ENCODE results near the gene MCM8.

The MCM8 gene

GRCh38 chr20:5935384-5935783, 15.1 kb upstream of the MCM8 start:
- no peak for TF ChIP-seq CTCF (IDR thresholded peaks at IDR 0.05; ENCODE audit: unreplicated experiment in 3 of 3)
- Mint-ChIP-seq H3K4me3 (no peak overlapping the region), H3K4me1 (no peaks in the 10 kb centered on the region), H3K27ac (no peak overlapping the region), H3K27me3 (ENCODE audit: low read depth) (peaks cover 5% of the 10 kb centered on the region), H3K9me3 (no peaks in the 10 kb centered on the region), H3K36me3 (ENCODE audit: low read depth) (peaks cover 8% of the 10 kb centered on the region)

GRCh38 chr20:5936238-5936637, 14.2 kb upstream of the MCM8 start:
- TF ChIP-seq CTCF (IDR thresholded peaks at IDR 0.05; ENCODE audit: unreplicated experiment in 3 of 3), result no peak
- peaks cover 8% of the 10 kb centered on the region for H3K36me3 Mint-ChIP-seq (ENCODE audit: low read depth)
- H3K4me3 Mint-ChIP-seq, result no peak overlapping the region
- no peaks in the 10 kb centered on the region for H3K4me1 Mint-ChIP-seq
- no peaks in the 10 kb centered on the region for H3K9me3 Mint-ChIP-seq
- no peak overlapping the region for H3K27ac Mint-ChIP-seq
- peaks cover under 1% of the 10 kb centered on the region for H3K27me3 Mint-ChIP-seq (ENCODE audit: low read depth)

- H3K9me3 Mint-ChIP-seq, result no peaks in the 10 kb centered on the region
- H3K4me3 Mint-ChIP-seq, result no peak overlapping the region
- H3K4me1 Mint-ChIP-seq, result no peaks in the 10 kb centered on the region
- no peaks in the 10 kb centered on the region for H3K27me3 Mint-ChIP-seq (ENCODE audit: low read depth)
- no peak for TF ChIP-seq CTCF (IDR thresholded peaks at IDR 0.05; ENCODE audit: unreplicated experiment in 3 of 3)
- H3K36me3 Mint-ChIP-seq (ENCODE audit: low read depth), result peaks cover 28% of the 10 kb centered on the region
- no peak overlapping the region for H3K27ac Mint-ChIP-seq
Observed at GRCh38 chr20:5938456-5939029, 11.9 kb upstream of the MCM8 start.

GRCh38 chr20:5945963-5946362, 4.5 kb upstream of the MCM8 start:
- Mint-ChIP-seq H3K36me3 (ENCODE audit: low read depth) (peaks cover 38% of the 10 kb centered on the region), H3K9me3 (no peaks in the 10 kb centered on the region), H3K4me1 (peaks cover 13% of the 10 kb centered on the region), H3K4me3 (no peak overlapping the region), H3K27me3 (ENCODE audit: low read depth) (no peaks in the 10 kb centered on the region), H3K27ac (no peak overlapping the region)
- no peak for TF ChIP-seq CTCF (IDR thresholded peaks at IDR 0.05; ENCODE audit: unreplicated experiment in 3 of 3)

GRCh38 chr20:5947276-5947675, 3.2 kb upstream of the MCM8 start:
- H3K36me3 Mint-ChIP-seq (ENCODE audit: low read depth), result peaks cover 31% of the 10 kb centered on the region
- no peak overlapping the region for H3K27ac Mint-ChIP-seq
- H3K9me3 Mint-ChIP-seq, result no peaks in the 10 kb centered on the region
- TF ChIP-seq CTCF (IDR thresholded peaks at IDR 0.05; ENCODE audit: unreplicated experiment in 3 of 3), result no peak
- H3K27me3 Mint-ChIP-seq (ENCODE audit: low read depth), result no peaks in the 10 kb centered on the region
- H3K4me1 Mint-ChIP-seq, result peaks cover 21% of the 10 kb centered on the region
- H3K4me3 Mint-ChIP-seq, result peak overlapping the region in 2 of 3 experiments; percentile 71 to 94

- H3K27me3 Mint-ChIP-seq (ENCODE audit: low read depth), result no peaks in the 10 kb centered on the region
- peak overlapping the region; percentile 30 to 86 (median 76) for H3K27ac Mint-ChIP-seq
- no peaks in the 10 kb centered on the region for H3K9me3 Mint-ChIP-seq
- peaks cover 26% of the 10 kb centered on the region for H3K36me3 Mint-ChIP-seq (ENCODE audit: low read depth)
- peaks cover 21% of the 10 kb centered on the region for H3K4me1 Mint-ChIP-seq
- H3K4me3 Mint-ChIP-seq, result peak overlapping the region; percentile 94 to 95 (median 94)
- no peak for TF ChIP-seq CTCF (IDR thresholded peaks at IDR 0.05; ENCODE audit: unreplicated experiment in 3 of 3)
Observed at GRCh38 chr20:5949943-5950270, 545 bp upstream of the MCM8 start.

Measured in nephron (organoid).